GM19468 (cell line): ENCODE data around the gene ARHGAP12.

Source experiments
- ATAC-seq: cut with Tn5 transposase; IDR thresholded peaks from one replicate; pipeline ENCODE4 v1.9.1; 2021; ENCODE audit warnings: mild to moderate bottlenecking, moderate library complexity, moderate number of reproducible peaks; ENCODE audit not compliant: unreplicated experiment; ENCODE audit errors: extremely low read depth

ARHGAP12 gene

GRCh38 chr10:31756729-31757110 is 171.9 kb downstream of the ARHGAP12 start:
- ATAC-seq: no peak

GRCh38 chr10:31756101-31756728 is 172.4 kb downstream of the ARHGAP12 start:
- no peak for ATAC-seq
